Panc1 (cell line): ENCODE measurements around the gene WWTR1. TPM values are rescaled to one million over a fixed set of nuclear protein-coding genes. Genes with fewer than 3 reads are reported as not detected.
A peak's percentile ranks its signal among the peaks of the same experiment; 100 is the strongest.

Experiments used
- ATAC-seq: fragments of 200-7000 bp; cut with Tn5 transposase; 2 replicates; pipeline ENCODE4 v1.9.1; 2020; ENCODE audit warnings: mild to moderate bottlenecking, moderate library complexity
- BruUV-seq: library from RNA; stranded (reverse); fragments of 400-500 nt; replicated peaks from 2 replicates; lab custom pipeline; 2021; lab: Mats Ljungman, UMichigan
- CTCF ChIA-PET: fragments of 300-600 bp; sonication (Branson Sonifier 250); formaldehyde crosslinking; loops from one replicate; lab custom pipeline; 2022; ENCODE audit warnings: antibody characterized with exemption; lab: Charles Lee
- POLR2A ChIA-PET: fragments of 300-600 bp; sonication (Branson Sonifier 250); formaldehyde crosslinking; loops from one replicate; lab custom pipeline; 2022; ENCODE audit warnings: antibody characterized with exemption; lab: Charles Lee
- DNase-seq: peaks from one replicate; pipeline ENCODE4 v3.0.0-alpha.2; 2010; ENCODE audit warnings: low read depth, low spot score
- H3K27ac ChIP-seq: 2 replicates; pipeline ENCODE4 v1.5.1; 2011; ENCODE audit warnings: mild to moderate bottlenecking, low read length, inconsistent platforms
- H3K27me3 ChIP-seq: fragments of 200-500 bp; sonication (Bioruptor generic); 2 replicates; pipeline ENCODE4 v1.6.0; 2014; ENCODE audit warnings: low read length, inconsistent platforms; ENCODE audit not compliant: control insufficient read depth, insufficient read depth
- H3K36me3 ChIP-seq: fragments of 200-500 bp; sonication (Bioruptor generic); 2 replicates; pipeline ENCODE4 v1.5.1; 2014; ENCODE audit warnings: inconsistent platforms, mild to moderate bottlenecking, low read length, moderate library complexity; ENCODE audit not compliant: control insufficient read depth, insufficient read depth
- H3K4me1 ChIP-seq: 2 replicates; pipeline ENCODE4 v1.5.1; 2011; ENCODE audit warnings: inconsistent platforms, mild to moderate bottlenecking, low read length, moderate library complexity; ENCODE audit not compliant: control insufficient read depth, insufficient read depth
- H3K4me3 ChIP-seq, 2 experiments: 2 replicates each; pipeline ENCODE4 v1.5.1; 2011 to 2012; ENCODE audit warnings: low read depth in 2 of 2, low read length in 2 of 2, mild to moderate bottlenecking in 2 of 2, inconsistent platforms in 1 of 2, moderate library complexity in 1 of 2
- H3K9me3 ChIP-seq: fragments of 200-500 bp; sonication (Bioruptor generic); 2 replicates; pipeline ENCODE4 v1.5.1; 2014; ENCODE audit warnings: low read depth, mild to moderate bottlenecking, inconsistent platforms, low read length, moderate library complexity; ENCODE audit not compliant: control insufficient read depth, insufficient read depth
- POLR2AphosphoS5 ChIP-seq: IDR thresholded peaks from 2 replicates; pipeline ENCODE4 v1.6.1; 2012; ENCODE audit warnings: mild to moderate bottlenecking, low read depth, low read length, moderate library complexity
- SIN3A ChIP-seq: IDR thresholded peaks from 2 replicates; pipeline ENCODE4 v1.6.1; 2012; ENCODE audit warnings: low read depth, mild to moderate bottlenecking, low read length, moderate library complexity, borderline replicate concordance; ENCODE audit not compliant: insufficient read depth
- TCF7L2 ChIP-seq: IDR thresholded peaks from 2 replicates; pipeline ENCODE4 v1.6.1; 2011; ENCODE audit warnings: mild to moderate bottlenecking, low read depth, low read length, inconsistent platforms
- in situ Hi-C: cut with HindIII; loops from 2 replicates; pipeline ENCODE4 v1.10.0; 2016; ENCODE audit warnings: low sequenced_read_pairs, low pct_unique_long_range_greater_than_20kb
- intact Hi-C: fragments of 100-400 bp; cut with micrococcal nuclease; formaldehyde crosslinking; loops from one replicate; pipeline ENCODE4 v1.10.0; 2022; ENCODE audit not compliant: unreplicated experiment
- total RNA-seq: library from RNA; stranded (reverse); gene quantifications from one replicate; pipeline ENCODE4 v1.2.1, GENCODE V29; 2021; ENCODE audit not compliant: unreplicated experiment
- TF ChIP-seq, protein P1 (sequence below), 2 experiments: IDR thresholded peaks; 2 replicates each; pipeline ENCODE4 v1.6.1; 2011 to 2012; ENCODE audit warnings: low read depth in 2 of 2, control low read depth in 1 of 2, low read length in 1 of 2, mild to moderate bottlenecking in 1 of 2, moderate library complexity in 1 of 2; ENCODE audit not compliant: insufficient read depth in 1 of 2
- TF ChIP-seq, protein P2 (sequence below): fragments of 450-650 bp; IDR thresholded peaks from 2 replicates; pipeline ENCODE4 v1.5.1; 2017; ENCODE audit warnings: mild to moderate bottlenecking

Gene WWTR1
- total RNA-seq, 1 experiment from 2014 or later = 298 TPM

DNA sequence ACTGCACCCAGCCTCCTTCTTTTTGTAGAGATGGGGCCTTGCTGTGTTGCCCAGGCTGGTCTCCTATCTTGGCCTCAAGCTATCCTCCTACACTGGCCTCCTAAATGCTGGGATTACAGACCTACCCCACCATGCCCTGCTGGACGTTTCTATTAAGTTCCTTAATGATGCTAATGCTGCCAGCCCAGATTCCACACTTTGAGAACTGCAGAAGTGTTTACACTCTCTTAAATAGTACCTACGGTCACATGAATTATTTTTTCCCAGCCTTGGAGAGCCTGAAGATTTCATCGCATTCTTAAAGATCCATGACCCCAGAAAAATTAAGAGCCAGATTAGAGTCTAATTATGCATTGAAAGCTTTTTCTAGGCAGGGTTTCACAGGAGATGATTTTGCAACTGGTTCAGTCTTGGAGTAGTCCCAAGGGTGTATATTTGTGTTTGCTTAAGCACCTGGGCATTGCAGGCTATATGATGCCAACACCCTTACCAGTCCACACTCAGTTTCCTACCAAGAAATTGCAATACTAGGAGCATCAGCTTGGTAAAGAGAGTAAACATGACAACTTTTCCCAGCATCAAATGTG is 146.7 kb downstream of the WWTR1 start:
- no peaks in the 10 kb centered on the region for H3K27me3 ChIP-seq
- in situ Hi-C loops (no loop called here), intact Hi-C loops (loop anchor here (5.0 kb wide), 2 partner anchors 206 to 296 kb away; no protein-coding TSS in a partner anchor)
- TF ChIP-seq, protein P1, sequence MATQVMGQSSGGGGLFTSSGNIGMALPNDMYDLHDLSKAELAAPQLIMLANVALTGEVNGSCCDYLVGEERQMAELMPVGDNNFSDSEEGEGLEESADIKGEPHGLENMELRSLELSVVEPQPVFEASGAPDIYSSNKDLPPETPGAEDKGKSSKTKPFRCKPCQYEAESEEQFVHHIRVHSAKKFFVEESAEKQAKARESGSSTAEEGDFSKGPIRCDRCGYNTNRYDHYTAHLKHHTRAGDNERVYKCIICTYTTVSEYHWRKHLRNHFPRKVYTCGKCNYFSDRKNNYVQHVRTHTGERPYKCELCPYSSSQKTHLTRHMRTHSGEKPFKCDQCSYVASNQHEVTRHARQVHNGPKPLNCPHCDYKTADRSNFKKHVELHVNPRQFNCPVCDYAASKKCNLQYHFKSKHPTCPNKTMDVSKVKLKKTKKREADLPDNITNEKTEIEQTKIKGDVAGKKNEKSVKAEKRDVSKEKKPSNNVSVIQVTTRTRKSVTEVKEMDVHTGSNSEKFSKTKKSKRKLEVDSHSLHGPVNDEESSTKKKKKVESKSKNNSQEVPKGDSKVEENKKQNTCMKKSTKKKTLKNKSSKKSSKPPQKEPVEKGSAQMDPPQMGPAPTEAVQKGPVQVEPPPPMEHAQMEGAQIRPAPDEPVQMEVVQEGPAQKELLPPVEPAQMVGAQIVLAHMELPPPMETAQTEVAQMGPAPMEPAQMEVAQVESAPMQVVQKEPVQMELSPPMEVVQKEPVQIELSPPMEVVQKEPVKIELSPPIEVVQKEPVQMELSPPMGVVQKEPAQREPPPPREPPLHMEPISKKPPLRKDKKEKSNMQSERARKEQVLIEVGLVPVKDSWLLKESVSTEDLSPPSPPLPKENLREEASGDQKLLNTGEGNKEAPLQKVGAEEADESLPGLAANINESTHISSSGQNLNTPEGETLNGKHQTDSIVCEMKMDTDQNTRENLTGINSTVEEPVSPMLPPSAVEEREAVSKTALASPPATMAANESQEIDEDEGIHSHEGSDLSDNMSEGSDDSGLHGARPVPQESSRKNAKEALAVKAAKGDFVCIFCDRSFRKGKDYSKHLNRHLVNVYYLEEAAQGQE (IDR thresholded peaks at IDR 0.05; ENCODE audit: insufficient read depth in 1 of 2, low read depth in 2 of 2, low read length in 1 of 2) = no peak
- TF ChIP-seq, protein P2, sequence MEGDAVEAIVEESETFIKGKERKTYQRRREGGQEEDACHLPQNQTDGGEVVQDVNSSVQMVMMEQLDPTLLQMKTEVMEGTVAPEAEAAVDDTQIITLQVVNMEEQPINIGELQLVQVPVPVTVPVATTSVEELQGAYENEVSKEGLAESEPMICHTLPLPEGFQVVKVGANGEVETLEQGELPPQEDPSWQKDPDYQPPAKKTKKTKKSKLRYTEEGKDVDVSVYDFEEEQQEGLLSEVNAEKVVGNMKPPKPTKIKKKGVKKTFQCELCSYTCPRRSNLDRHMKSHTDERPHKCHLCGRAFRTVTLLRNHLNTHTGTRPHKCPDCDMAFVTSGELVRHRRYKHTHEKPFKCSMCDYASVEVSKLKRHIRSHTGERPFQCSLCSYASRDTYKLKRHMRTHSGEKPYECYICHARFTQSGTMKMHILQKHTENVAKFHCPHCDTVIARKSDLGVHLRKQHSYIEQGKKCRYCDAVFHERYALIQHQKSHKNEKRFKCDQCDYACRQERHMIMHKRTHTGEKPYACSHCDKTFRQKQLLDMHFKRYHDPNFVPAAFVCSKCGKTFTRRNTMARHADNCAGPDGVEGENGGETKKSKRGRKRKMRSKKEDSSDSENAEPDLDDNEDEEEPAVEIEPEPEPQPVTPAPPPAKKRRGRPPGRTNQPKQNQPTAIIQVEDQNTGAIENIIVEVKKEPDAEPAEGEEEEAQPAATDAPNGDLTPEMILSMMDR = no peak
- TF ChIP-seq TCF7L2 (no peak), POLR2AphosphoS5 (no peak)
- peaks cover 1% of the 10 kb centered on the region; the same call in 1 of the 2 replicates for H3K36me3 ChIP-seq
- no peak overlapping the region for H3K4me3 ChIP-seq
- DNase-seq = no peak
- peak overlapping the region; percentile 98 for H3K27ac ChIP-seq
- ATAC-seq = no peak
- H3K9me3 ChIP-seq = no peaks in the 10 kb centered on the region
- ChIA-PET CTCF (interaction anchor here (0.6 kb wide), 1 partner anchor 142 kb away, joined by 6 read pairs; no protein-coding TSS in a partner anchor), POLR2A (no interaction called here)
- H3K4me1 ChIP-seq = peaks cover 90% of the 10 kb centered on the region
- no TSS peak for BruUV-seq

DNA sequence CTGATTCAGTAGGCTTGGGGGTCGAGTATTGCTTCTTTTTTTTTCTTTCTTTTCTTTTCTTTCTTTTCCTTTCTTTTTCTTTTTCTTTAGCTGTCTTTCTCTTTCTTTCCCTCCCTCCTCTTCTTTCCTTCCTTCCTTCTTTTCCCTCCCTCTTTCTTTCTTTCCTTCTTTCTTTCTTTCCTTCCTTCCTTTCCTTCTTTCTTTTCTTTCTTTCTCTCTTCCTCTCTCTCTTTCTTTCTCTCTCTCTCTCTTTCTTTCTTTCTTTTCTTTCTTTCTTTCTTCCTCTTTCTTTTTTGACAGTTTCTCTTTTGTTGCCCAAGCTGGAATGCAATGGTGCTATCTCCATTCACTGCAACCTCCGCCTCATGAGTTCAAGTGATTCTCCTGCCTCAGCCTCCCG is 147.3 kb downstream of the WWTR1 start:
- TF ChIP-seq TCF7L2 (no peak), POLR2AphosphoS5 (no peak), SIN3A (no peak)
- TF ChIP-seq, protein P1 (IDR thresholded peaks at IDR 0.05; ENCODE audit: insufficient read depth in 1 of 2, low read depth in 2 of 2, low read length in 1 of 2) = no peak
- TF ChIP-seq, protein P2 = no peak
- no TSS peak for BruUV-seq
- no peak for ATAC-seq
- in situ Hi-C loops (no loop called here), intact Hi-C loops (loop anchor here (5.0 kb wide), 2 partner anchors 207 to 297 kb away; no protein-coding TSS in a partner anchor)
- no peaks in the 10 kb centered on the region for H3K36me3 ChIP-seq
- no peak overlapping the region for H3K4me3 ChIP-seq
- DNase-seq = no peak
- no peaks in the 10 kb centered on the region for H3K9me3 ChIP-seq
- H3K27me3 ChIP-seq = no peaks in the 10 kb centered on the region
- peaks cover 91% of the 10 kb centered on the region for H3K4me1 ChIP-seq
- CTCF ChIA-PET = interaction anchor here (0.9 kb wide), 1 partner anchor 297 kb away, joined by 3 read pairs; no protein-coding TSS in a partner anchor
- H3K27ac ChIP-seq = peak overlapping the region; percentile 98
- POLR2A ChIA-PET = interaction anchor here (0.7 kb wide), 1 partner anchor 31 kb away, joined by 3 read pairs; no protein-coding TSS in a partner anchor
